ENCODE data around the gene ZNF780A. TPM values are rescaled to one million over a fixed set of nuclear protein-coding genes. Genes with fewer than 3 reads are reported as not detected.
A peak's percentile ranks its signal among the peaks of the same experiment; 100 is the strongest.

The ZNF780A gene
- total RNA-seq = 10 to 100 TPM in 5 of 7 donors, 1 to 10 TPM in 2; 5.9 to 18.7 (median 16.0) TPM
- 1 to 10 TPM; 5.4 to 9.2 TPM for polyA plus RNA-seq
- long read RNA-seq, donor 1, partial matches to known transcripts = 2 of 5 reads
- long read RNA-seq, donor 1, other reads (novel, unspliced or antisense) = 1 of 5 reads
- long read RNA-seq, donor 2, partial matches to known transcripts = 0 of 2 reads
- long read RNA-seq, donor 2, other reads (novel, unspliced or antisense) = 0 of 2 reads
- long read RNA-seq, donor 3, partial matches to known transcripts = 0 of 10 reads
- long read RNA-seq, donor 3, other reads (novel, unspliced or antisense) = 1 of 10 reads

DNA sequence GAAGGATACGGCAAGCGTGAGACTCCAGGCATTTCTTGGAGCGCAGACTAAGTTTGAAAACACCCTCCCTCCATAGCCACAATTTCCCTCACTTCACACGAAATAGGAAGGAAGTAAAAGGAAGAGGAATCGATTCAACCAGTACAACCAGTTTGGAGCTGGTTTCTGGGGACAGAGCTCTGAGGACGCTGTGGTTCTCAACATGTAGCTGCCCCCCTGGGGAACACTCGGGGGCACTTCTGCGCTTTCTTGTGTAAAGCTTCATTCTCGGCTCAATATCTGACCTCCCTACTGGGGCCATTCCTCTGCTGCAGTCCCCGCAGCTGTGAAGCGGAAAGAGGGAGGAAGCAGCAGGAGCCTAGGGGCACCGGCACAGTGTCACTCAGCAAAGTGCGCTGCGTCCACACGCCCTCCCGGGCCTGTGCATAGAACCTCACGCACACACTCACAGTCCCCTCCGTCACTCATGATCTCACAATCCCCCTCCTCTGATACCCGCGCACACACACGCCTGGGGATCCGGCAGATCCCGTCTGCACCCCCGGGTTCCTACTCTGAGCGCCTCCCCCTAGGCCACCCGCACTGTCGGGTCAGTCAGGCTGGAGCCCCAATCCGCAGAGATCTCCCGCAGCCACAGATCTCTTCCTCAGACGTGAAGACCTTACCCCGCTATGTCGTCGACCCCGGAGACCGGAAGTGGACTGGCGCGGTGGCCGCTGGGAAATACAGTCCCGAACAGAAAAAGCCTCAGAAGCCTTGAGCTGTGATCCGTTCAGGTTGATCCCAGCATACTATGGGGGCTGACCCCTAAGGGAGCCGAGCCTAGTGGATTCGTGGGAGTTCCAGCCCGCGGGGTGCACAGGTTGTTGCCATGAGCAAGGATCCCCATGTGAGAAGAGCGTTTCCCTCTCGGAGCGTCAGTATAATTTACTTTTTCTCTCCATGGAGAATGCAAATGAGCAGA, at the start of gene ZNF780A:
TSS of gene ZNF780A (minus strand) at position 703 of the 964 bp plus-strand sequence. CDS start 6,190 bp downstream, outside the sequence.
- Histone ChIP-seq H3K36me3 (no peaks in the 10 kb centered on the region), H3K9me3 (no peaks in the 10 kb centered on the region), H3K27me3 (no peaks in the 10 kb centered on the region), H3K4me3 (peak within 1 kb of the TSS; percentile 73), H3K27ac (peak within 1 kb of the TSS; percentile 70 to 87), H3K4me1 (ENCODE audit: insufficient read depth) (peaks cover 4% of the 10 kb centered on the region)
- 0% methylated on average over 47 of the region's 47 CpGs for WGBS, 3 donors
- intact Hi-C loops (cut with DNase I) = no loop called here
- no peak for TF ChIP-seq EP300 (IDR thresholded peaks at IDR 0.05)
- no peak for TF ChIP-seq CTCF (IDR thresholded peaks at IDR 0.05)
- TF ChIP-seq POLR2A (IDR thresholded peaks at IDR 0.05) = no peak
- peak; percentile 62 to 80 (median 70) for DNase-seq

GRCh38 chr19:40139533-40140287, 49.0 kb upstream of the ZNF780A start:
- Histone ChIP-seq H3K4me3 (no peak overlapping the region), H3K9me3 (no peaks in the 10 kb centered on the region), H3K4me1 (ENCODE audit: insufficient read depth) (no peaks in the 10 kb centered on the region), H3K27me3 (no peaks in the 10 kb centered on the region), H3K27ac (no peak overlapping the region), H3K36me3 (no peaks in the 10 kb centered on the region)
- DNase-seq = no peak
- peak; percentile 17 to 42 (median 30) for TF ChIP-seq CTCF (IDR thresholded peaks at IDR 0.05)
- TF ChIP-seq EP300 (IDR thresholded peaks at IDR 0.05) = no peak
- TF ChIP-seq POLR2A (IDR thresholded peaks at IDR 0.05) = no peak
- 17 to 22% (median 20%) methylated on average over 7 of the region's 7 CpGs for WGBS, 3 donors
- intact Hi-C loops (cut with DNase I) = loop anchor here in 3 of 4 donors (2.0 to 10.0 kb wide), 2 partner anchors 75 to 79 kb away; partner anchors contain the start of gene TTC9B (in 3 of the 3)

DNA sequence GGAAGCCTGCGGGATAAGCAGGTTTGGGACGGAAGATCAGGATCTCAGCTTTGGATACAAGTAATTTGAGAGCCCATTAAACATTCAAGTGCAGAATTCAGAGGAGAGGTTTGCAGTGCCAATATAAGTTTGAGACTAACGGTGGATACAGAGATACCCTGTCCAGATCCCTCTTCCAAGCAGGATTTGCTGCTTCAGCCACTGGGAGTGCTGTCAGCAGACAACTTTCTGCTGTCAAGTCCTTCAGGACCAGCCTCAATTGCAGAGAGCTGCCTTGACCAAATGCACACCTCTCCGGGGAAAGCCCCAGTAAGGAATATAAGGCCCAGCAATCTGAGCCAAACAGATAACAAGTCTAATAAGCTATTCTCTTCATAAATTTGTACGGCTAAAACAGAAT, 46.1 kb upstream of the ZNF780A start:
- H3K27me3 ChIP-seq = no peaks in the 10 kb centered on the region
- TF ChIP-seq POLR2A (IDR thresholded peaks at IDR 0.05) (no peak), CTCF (IDR thresholded peaks at IDR 0.05) (no peak), EP300 (IDR thresholded peaks at IDR 0.05) (no peak)
- H3K4me1 ChIP-seq (ENCODE audit: insufficient read depth) = no peaks in the 10 kb centered on the region
- H3K36me3 ChIP-seq = no peaks in the 10 kb centered on the region
- 63 to 68% (median 64%) methylated on average over 5 of the region's 5 CpGs for WGBS, 3 donors
- H3K4me3 ChIP-seq = no peak overlapping the region
- intact Hi-C loops (cut with DNase I) = no loop called here
- DNase-seq = no peak
- H3K27ac ChIP-seq = no peak overlapping the region
- no peaks in the 10 kb centered on the region for H3K9me3 ChIP-seq

DNA sequence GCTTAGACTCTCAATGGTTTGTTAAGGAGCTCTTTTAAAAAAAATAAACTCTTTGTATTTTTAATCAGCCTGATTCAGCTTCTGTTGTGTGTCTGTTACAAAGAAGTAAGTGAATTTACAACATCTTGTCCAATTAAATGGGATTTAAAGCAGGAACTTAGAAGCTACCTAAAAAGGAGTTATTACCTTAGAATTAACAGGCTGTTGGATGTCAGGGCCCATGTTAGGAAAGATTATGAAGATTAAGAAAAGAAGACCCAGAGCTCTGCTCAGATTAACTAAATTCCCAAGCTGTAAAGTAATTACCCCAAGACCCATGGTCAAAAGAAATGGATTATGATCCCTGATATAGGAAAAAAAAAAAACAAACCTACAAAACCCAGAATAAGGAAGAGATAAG, 44.1 kb upstream of the ZNF780A start:
- Histone ChIP-seq H3K27me3 (no peaks in the 10 kb centered on the region), H3K27ac (no peak overlapping the region), H3K4me3 (no peak overlapping the region), H3K36me3 (no peaks in the 10 kb centered on the region), H3K9me3 (no peaks in the 10 kb centered on the region), H3K4me1 (ENCODE audit: insufficient read depth) (no peaks in the 10 kb centered on the region)
- intact Hi-C loops (cut with DNase I) = no loop called here
- no peak for TF ChIP-seq POLR2A (IDR thresholded peaks at IDR 0.05)
- TF ChIP-seq CTCF (IDR thresholded peaks at IDR 0.05) = no peak
- TF ChIP-seq EP300 (IDR thresholded peaks at IDR 0.05) = no peak
- DNase-seq = no peak
